Left kidney (tissue), 8 donors: ENCODE data around the gene VAV1. TPM values are rescaled to one million over a fixed set of nuclear protein-coding genes. Genes with fewer than 3 reads are reported as not detected.
A peak's percentile ranks its signal among the peaks of the same experiment; 100 is the strongest.

Source experiments
- DNase-seq: peaks from one replicate; pipeline ENCODE4 v3.0.0-alpha.2; 2013
- long read RNA-seq, 8 donors: transcript quantifications; one replicate each; lab custom pipeline, GENCODE V29; 2026
- polyA plus RNA-seq: library from polyadenylated mRNA; unstranded; fragments of 120-200 nt; gene quantifications from one replicate; pipeline ENCODE4 v1.2.1, GENCODE V29; 2013; ENCODE audit not compliant: insufficient read length

VAV1 gene
- 1.5 TPM for polyA plus RNA-seq
- long read RNA-seq, donor 1 = 0 reads
- long read RNA-seq, donor 2 = 0 reads
- long read RNA-seq, donor 3 = 0 reads
- long read RNA-seq, donor 4 = 0 reads
- long read RNA-seq, donor 5 = 0 reads
- long read RNA-seq, donor 6 = 0 reads
- long read RNA-seq, donor 7 = 0 reads
- long read RNA-seq, donor 8 = 0 reads

- DNase-seq = no peak
Measured at GRCh38 chr19:6772028-6772865, at the start of gene VAV1. Gene VAV1, plus strand, starts transcription at chr19:6772708. Its CDS starts 100 bp downstream, at chr19:6772808.

DNA sequence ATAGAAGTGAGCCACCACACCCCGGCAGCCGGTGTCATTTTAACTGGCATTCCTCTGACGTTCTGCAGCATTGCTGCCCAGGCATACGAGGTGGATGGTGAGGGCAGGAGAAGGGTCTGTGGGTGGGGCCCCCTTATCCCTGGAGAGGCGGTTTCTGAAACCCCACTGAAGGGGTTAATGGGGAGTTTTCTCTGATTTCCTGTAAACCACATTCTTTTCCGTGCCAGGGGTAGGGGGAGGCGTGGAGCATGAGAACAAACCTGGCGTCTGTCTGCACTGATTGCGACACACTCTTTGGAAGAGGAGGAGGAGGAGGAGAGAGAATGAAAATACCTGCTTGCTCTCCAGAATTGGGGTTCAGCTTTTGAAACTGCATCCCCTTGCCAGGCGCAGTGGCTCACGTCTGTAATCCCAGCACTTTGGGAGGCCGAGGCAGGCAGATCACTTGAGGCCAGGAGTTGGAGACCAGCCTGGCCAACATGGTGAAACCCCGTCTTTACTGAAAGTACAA lies 49.3 kb upstream of the VAV1 start:
- no peak for DNase-seq

DNA sequence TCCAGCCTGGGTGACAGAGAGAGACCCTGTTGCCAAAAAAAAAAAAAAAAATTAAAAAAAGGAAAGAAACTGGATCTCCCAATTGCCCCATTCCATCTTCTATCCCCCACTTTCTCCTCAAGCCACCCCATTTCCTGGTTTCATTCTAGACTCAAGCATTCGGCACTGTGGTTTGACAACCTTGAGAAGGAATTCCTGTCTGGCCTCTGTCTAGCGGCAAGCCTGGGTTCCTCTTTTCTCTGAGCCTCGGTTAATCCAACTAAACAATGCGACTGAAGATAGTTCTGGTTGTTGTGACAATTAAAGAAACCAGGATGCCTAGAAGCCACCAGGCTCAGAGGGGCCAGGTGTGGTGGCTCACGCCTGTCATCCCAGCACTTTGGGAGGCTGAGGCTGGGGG lies 48.8 kb upstream of the VAV1 start:
- no peak for DNase-seq

- DNase-seq = no peak
Measured at GRCh38 chr19:6724631-6725492, 47.6 kb upstream of the VAV1 start.

- DNase-seq = no peak
Measured at GRCh38 chr19:6725513-6726231, 46.8 kb upstream of the VAV1 start.

- DNase-seq = no peak
Measured at GRCh38 chr19:6728346-6728745, 44.2 kb upstream of the VAV1 start.

- no peak for DNase-seq
Measured at GRCh38 chr19:6729573-6730152, 42.8 kb upstream of the VAV1 start.

DNA sequence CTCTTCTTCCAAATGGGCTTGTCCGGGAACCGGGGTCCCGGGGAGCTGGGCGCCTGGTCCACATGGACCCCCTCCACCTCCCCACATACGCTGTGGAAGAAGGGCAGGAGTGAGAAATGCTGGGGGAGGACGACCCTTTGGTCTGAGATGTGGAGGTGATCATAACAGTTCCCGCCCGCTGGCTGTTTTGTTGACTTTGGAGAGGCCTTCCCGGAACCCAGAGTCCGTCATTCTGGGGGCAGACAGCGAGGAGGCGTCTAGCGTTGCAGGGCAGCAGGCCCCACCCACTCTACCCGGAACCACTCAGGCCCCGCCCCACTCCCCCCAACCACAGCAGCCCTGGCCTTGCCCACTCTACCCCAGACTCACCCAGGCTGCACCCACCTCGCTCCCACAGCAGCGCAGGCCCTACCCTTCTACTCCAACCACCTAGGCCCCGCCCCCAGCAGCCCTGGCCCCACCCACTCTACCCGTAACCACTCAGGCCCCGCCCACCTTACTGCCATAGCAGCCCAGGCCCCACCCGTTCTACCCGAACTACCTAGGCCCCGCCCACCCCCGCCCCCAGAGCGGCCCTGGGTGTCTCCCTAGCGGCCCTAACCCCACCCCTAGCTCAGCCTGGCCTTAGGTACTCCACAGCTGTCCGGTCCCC lies 42.2 kb upstream of the VAV1 start:
- DNase-seq = no peak

GRCh38 chr19:6730941-6731670 lies 41.4 kb upstream of the VAV1 start:
- no peak for DNase-seq

DNA sequence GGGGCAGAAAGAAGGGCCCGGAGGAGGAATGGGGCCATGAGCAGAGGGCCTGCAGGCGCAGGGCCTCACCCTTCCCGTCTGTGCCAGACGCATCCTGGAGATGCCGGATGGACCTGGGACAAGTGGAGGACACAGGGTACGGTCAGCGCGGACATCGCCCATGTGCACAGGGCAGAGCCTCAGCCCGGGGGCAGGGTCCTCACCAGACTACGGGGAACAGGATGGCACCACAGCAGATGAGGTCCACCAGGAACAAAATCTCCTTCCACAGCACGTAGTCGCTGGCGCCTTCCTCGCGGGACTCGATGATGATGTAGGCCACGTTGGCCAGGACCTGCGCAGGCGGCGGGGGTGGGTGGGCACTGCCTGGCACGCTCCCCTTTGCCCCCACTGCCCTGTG lies 40.7 kb upstream of the VAV1 start:
- no peak for DNase-seq

DNA sequence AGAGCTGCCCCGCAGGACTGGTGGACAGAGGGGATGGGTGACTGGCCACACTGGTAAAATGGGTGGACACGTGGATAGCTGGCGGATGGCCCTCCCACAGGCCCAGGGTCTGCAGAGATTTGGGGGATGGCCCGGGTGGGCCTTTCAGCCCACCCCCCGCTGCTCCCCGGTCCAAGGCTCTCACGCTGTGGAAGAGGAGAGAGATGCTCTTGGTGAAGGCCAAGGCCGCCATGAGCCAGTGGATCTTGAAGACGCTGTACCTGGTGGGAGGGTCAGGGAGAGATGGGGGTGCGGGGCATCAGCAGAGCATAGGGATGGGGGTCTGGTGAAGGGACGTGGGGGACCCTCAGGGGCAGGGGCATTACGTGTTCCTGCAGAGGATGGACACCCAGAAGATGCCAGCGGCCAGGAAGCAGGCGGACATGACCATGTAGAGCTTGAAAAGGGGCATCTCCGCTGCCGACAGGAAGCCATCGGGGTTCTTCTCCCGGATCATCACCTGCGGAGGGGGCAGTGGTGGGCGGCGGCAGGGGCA lies 39.6 kb upstream of the VAV1 start:
- no peak for DNase-seq

DNA sequence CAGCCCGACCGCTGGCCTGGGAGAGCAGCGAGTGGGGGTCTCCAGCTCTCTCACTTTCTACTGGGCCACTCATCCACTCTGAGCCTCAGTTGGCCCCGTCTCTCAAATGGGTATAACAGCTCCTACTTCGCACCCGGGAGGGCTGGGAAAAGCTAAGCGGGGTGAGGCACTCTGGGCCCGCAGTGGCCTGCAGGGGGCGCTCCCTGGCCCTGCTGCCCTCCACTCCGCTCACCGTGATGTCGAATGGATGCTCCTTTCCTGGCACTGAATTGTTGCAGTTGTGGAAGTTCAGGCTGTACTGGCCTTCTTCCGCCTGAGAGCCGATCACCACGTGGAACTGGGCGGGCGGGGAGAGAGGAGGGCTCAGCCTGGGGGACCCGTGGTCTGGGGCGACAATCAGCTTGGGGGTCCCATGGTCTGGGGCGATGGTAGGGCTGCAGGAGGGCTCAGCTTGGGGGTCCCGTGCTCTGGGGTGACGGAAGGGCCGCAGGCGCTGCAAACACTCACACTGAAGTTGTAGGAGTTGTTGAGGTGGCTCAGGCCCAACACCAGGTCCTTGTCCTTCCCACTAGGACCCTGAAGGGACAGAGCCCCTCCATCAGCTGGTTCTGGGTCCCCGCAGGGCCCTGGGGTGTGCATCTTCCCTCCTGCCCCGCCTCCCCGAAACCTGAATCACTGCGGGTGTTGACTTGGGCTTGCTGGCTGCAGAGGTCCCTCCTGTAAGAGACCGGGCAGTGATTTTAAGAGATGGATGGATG lies 39.0 kb upstream of the VAV1 start:
- no peak for DNase-seq

- DNase-seq = no peak
Measured at GRCh38 chr19:6734096-6734696, 38.3 kb upstream of the VAV1 start.

- DNase-seq = no peak
Measured at GRCh38 chr19:6735181-6735911, 37.2 kb upstream of the VAV1 start.

DNA sequence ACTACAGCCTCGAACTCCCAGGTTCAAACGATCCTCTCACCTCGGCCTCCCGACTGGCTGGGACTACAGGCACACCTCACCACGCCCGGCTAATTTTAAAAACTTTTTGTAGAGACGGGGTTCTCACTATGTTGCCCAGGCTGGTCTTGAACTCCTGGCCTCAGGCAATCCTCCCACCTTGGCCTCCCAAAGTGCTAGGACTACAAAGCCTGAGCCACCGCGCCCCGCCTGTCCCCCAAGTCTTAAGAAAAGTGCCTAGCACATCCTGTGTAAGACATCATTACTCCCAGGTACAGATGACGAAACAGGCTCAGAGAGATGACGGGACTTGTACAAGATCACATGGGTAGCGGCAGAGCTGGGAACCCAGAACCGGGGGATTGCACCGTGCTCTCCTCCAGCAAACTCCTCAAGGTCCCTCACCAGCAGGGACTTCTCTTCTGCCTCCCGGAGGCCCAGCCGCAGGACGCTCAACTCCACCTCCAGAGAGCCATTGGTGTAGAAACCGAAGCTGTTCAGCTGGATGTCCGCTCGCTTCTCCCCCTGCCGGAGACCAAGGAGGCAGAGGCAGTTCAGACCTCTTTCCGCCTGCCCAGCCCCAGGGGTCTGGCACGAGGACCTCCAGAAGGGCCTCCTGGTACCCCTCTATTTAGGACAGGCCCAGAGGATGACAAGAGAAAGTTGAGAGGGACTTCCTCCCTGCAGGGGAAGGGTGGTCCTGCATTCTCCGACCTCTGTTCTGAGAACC lies 36.2 kb upstream of the VAV1 start:
- DNase-seq = no peak

DNA sequence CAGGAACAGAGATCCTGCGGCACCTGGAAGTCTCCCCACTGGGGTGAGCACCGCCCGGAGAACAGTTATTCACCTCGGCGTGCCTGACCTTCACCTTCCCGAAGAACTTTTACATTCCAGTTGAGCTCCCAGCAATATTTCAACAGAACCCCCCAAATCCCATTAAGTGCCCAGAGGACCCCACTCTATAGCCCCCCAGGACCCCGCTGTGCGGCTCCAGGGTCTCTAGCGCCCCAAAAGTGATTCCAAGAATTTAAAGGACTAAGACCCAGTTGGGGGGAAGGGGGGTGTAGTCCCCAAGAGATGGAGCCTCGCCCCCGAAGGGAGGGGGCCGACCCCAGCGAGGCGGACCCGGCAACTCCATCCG lies 35.6 kb upstream of the VAV1 start:
- no peak for DNase-seq

DNA sequence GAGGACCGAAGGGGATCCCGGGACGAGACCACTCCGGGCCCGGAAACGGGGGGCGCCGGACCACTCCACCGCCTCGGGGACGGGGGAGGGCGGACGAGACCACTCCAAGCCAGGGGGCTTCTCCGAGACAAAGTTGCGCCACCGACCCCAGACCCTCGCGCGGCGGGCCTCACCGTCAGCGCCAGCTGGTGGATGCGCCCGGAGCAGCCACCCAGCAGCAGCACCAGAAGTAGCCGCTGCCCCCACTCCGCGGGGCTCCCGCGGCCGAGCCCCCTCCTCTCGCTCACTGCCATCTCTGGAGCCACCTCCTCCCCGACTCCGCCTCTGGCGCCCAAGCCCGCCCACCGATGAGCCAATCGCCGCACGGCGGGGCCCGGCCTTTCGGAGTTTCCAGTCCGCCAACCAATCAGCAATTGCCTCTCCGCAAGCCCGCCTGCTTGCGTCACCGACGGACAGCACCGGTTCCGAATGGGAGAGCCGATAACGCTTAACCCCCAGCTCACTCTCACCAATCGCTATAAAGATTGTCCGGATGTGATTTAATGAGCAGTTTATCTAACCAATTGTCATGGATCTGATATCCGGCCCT lies 35.1 kb upstream of the VAV1 start, which contains the start of gene GPR108:
Gene GPR108 (minus strand): TSS at position 297 of the 589 bp plus-strand sequence. CDS start 4 bp downstream, at position 293.
- peak; percentile 100 for DNase-seq
